ENCODE data around the gene ADGRD2.

ADGRD2 gene

GRCh38 chr9:124457887-124458431 lies 7.7 kb downstream of the ADGRD2 start:
- no peak for DNase-seq

GRCh38 chr9:124458441-124458840 lies 8.2 kb downstream of the ADGRD2 start:
- no peak for DNase-seq

GRCh38 chr9:124462739-124463138 lies 12.5 kb downstream of the ADGRD2 start:
- no peak for DNase-seq

GRCh38 chr9:124465736-124466135 lies 15.5 kb downstream of the ADGRD2 start:
- DNase-seq: no peak

- DNase-seq: no peak
Measured at GRCh38 chr9:124467410-124468060, 17.3 kb downstream of the ADGRD2 start.

GRCh38 chr9:124468061-124468740 lies 17.9 kb downstream of the ADGRD2 start:
- no peak for DNase-seq

GRCh38 chr9:124469011-124469832 lies 19.0 kb downstream of the ADGRD2 start:
- no peak for DNase-seq

- DNase-seq: no peak
Measured at GRCh38 chr9:124470306-124470705, 20.1 kb downstream of the ADGRD2 start.

GRCh38 chr9:124470726-124471125 lies 20.5 kb downstream of the ADGRD2 start:
- no peak for DNase-seq

- DNase-seq: no peak
Measured at GRCh38 chr9:124471761-124472160, 21.5 kb downstream of the ADGRD2 start.

- no peak for DNase-seq
Measured at GRCh38 chr9:124472770-124473169, 22.5 kb downstream of the ADGRD2 start.

- no peak for DNase-seq
Measured at GRCh38 chr9:124473310-124473709, 23.1 kb downstream of the ADGRD2 start.

- DNase-seq: no peak
Measured at GRCh38 chr9:124474151-124474550, 23.9 kb downstream of the ADGRD2 start.

GRCh38 chr9:124475158-124475867 lies 25.1 kb downstream of the ADGRD2 start:
- DNase-seq: no peak

- no peak for DNase-seq
Measured at GRCh38 chr9:124475868-124476690, 25.8 kb downstream of the ADGRD2 start.

- DNase-seq: no peak
Measured at GRCh38 chr9:124477211-124477647, 27.0 kb downstream of the ADGRD2 start.

- no peak for DNase-seq
Measured at GRCh38 chr9:124477648-124478285, 27.5 kb downstream of the ADGRD2 start.

- no peak for DNase-seq
Measured at GRCh38 chr9:124478354-124478753, 28.1 kb downstream of the ADGRD2 start.

- DNase-seq: no peak
Measured at GRCh38 chr9:124479371-124479770, 29.1 kb downstream of the ADGRD2 start.

GRCh38 chr9:124479947-124480620 lies 29.8 kb downstream of the ADGRD2 start:
- DNase-seq: no peak

- no peak for DNase-seq
Measured at GRCh38 chr9:124480621-124480981, 30.4 kb downstream of the ADGRD2 start.

Data from activated CD4-positive, CD25-positive, alpha-beta regulatory T cell treated with anti-CD3 and anti-CD28 coated beads, Interleukin-2, amount 50 U/mL, for 72 hours (primary cell).